Neuronal stem cell (in vitro differentiated cells): Measurements from ENCODE around the gene PYM1.

Experiments used
- DNase-seq: peaks from one replicate; pipeline ENCODE4 v3.0.0-alpha.2; 2013; ENCODE audit warnings: low spot score
- H2AFZ ChIP-seq: one replicate; pipeline ENCODE4 v1.6.1; 2013; ENCODE audit warnings: mild to moderate bottlenecking, low read length, inconsistent platforms
- H2AK5ac ChIP-seq: 2 replicates; pipeline ENCODE4 v1.6.1; 2013; ENCODE audit warnings: low read depth, mild to moderate bottlenecking, inconsistent platforms, low read length, moderate library complexity, mixed read lengths
- H2BK120ac ChIP-seq: 2 replicates; pipeline ENCODE4 v1.6.1; 2013; ENCODE audit warnings: low read depth, mild to moderate bottlenecking, inconsistent platforms, low read length, moderate library complexity, mixed read lengths
- H2BK12ac ChIP-seq: one replicate; pipeline ENCODE4 v1.6.1; 2013; ENCODE audit warnings: low read length, inconsistent platforms
- H2BK15ac ChIP-seq: 2 replicates; pipeline ENCODE4 v1.6.1; 2013; ENCODE audit warnings: mild to moderate bottlenecking, low read length, inconsistent platforms, mixed read lengths
- H2BK5ac ChIP-seq: one replicate; pipeline ENCODE4 v1.6.1; 2013; ENCODE audit warnings: inconsistent platforms, mild to moderate bottlenecking, low read length, moderate library complexity
- H3K14ac ChIP-seq: one replicate; pipeline ENCODE4 v1.6.1; 2013; ENCODE audit warnings: low read length, inconsistent platforms
- H3K18ac ChIP-seq: 2 replicates; pipeline ENCODE4 v1.6.1; 2013; ENCODE audit warnings: low read length, inconsistent platforms
- H3K23ac ChIP-seq: 2 replicates; pipeline ENCODE4 v1.6.1; 2013; ENCODE audit warnings: low read depth, mild to moderate bottlenecking, mixed read lengths, low read length, inconsistent platforms; ENCODE audit not compliant: poor library complexity
- H3K27ac ChIP-seq: replicated peaks from 3 replicates; pipeline ENCODE4 v1.5.1; 2013; ENCODE audit warnings: low read length, inconsistent platforms
- H3K27me3 ChIP-seq, 3 experiments: 2 replicates each; pipeline ENCODE4 v1.6.1; 2013; ENCODE audit warnings: low read length in 3 of 3, mild to moderate bottlenecking in 2 of 3, inconsistent platforms in 1 of 3, low read depth in 1 of 3, mixed read lengths in 1 of 3, moderate library complexity in 1 of 3; ENCODE audit not compliant: control insufficient read depth in 3 of 3, insufficient read depth in 3 of 3
- H3K36me3 ChIP-seq, 2 donors: replicated peaks in 1 of 2; 2 replicates each; pipeline ENCODE4 v1.6.1; 2013; ENCODE audit warnings: low read length in 2 of 2; ENCODE audit not compliant: control insufficient read depth in 2 of 2, insufficient read depth in 2 of 2
- H3K4ac ChIP-seq: 2 replicates; pipeline ENCODE4 v1.6.1; 2013; ENCODE audit warnings: inconsistent platforms, mild to moderate bottlenecking, low read length, moderate library complexity
- H3K4me1 ChIP-seq, 2 donors: 1 replicate in 1 of 2; 2 replicates in 1 of 2; pipeline ENCODE4 v1.6.1; 2013; ENCODE audit warnings: low read length in 2 of 2, low read depth in 1 of 2; ENCODE audit not compliant: control insufficient read depth in 2 of 2, insufficient read depth in 1 of 2
- H3K4me2 ChIP-seq: one replicate; pipeline ENCODE4 v1.6.1; 2013; ENCODE audit warnings: mild to moderate bottlenecking, low read length, inconsistent platforms; ENCODE audit not compliant: insufficient read depth, poor library complexity, severe bottlenecking
- H3K4me3 ChIP-seq, 2 donors: 2 replicates each; pipeline ENCODE4 v1.5.1; 2013; ENCODE audit warnings: low read length in 2 of 2, mild to moderate bottlenecking in 2 of 2, inconsistent platforms in 1 of 2, moderate library complexity in 1 of 2
- H3K79me1 ChIP-seq: one replicate; pipeline ENCODE4 v1.6.1; 2013; ENCODE audit warnings: low read depth, mild to moderate bottlenecking, inconsistent platforms, low read length, moderate library complexity
- H3K9ac ChIP-seq: one replicate; pipeline ENCODE4 v1.6.1; 2013; ENCODE audit warnings: mild to moderate bottlenecking, low read depth, low read length, inconsistent platforms; ENCODE audit not compliant: poor library complexity
- H3K9me3 ChIP-seq, 2 donors: replicated peaks in 1 of 2; 2 replicates each; pipeline versions ENCODE3 to v1.6.1; 2013; ENCODE audit warnings: low read length in 2 of 2, mild to moderate bottlenecking in 2 of 2, inconsistent platforms in 1 of 2, low read depth in 1 of 2, mixed read lengths in 1 of 2, moderate library complexity in 1 of 2; ENCODE audit not compliant: control insufficient read depth in 2 of 2, insufficient read depth in 1 of 2
- H4K8ac ChIP-seq: one replicate; pipeline ENCODE4 v1.6.1; 2013; ENCODE audit warnings: low read depth, mild to moderate bottlenecking, inconsistent platforms, low read length, moderate library complexity
- H4K91ac ChIP-seq: one replicate; pipeline ENCODE4 v1.6.1; 2013; ENCODE audit warnings: low read length, low read depth, mild to moderate bottlenecking, inconsistent platforms; ENCODE audit not compliant: poor library complexity
- WGBS, 2 donors: extraction: QIAGEN DNeasy Blood & Tissue Kit; methylation state at CpG; one replicate each; pipeline ENCODE4 v1.1.7; 2013; ENCODE audit warnings: missing lambda C conversion rate in 2 of 2, mixed read lengths in 1 of 2; ENCODE audit not compliant: insufficient read length in 2 of 2, insufficient replicate concordance in 1 of 2; ENCODE audit errors: extremely low coverage in 2 of 2; 5-methylcytosine and 5-hydroxymethylcytosine counted together

The PYM1 gene

DNA sequence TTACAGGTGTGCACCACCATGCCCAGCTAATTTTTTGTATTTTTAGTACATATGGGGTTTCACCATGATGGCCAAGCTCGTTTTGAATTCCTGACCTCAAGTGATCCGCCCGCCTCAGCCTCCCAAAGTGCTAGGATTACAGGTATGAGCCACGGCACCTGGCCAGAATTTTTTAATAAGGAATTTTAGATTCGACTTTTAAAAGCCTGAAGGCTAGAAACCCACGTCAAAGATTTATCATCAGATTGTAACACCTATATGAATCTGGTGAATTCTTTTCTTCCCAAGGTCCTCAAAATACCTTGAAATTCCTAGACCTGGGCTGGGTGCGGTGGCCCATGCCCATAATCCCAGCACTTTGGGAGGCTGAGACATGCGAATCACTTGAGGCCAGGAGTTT, 66.3 kb downstream of the PYM1 start:
- Histone ChIP-seq H3K9ac (no peak overlapping the region), H2BK5ac (no peak overlapping the region)

GRCh38 chr12:55852740-55853139, 75.0 kb downstream of the PYM1 start:
- DNase-seq, result no peak

More for the DNA sequence above, 66.3 kb downstream of the PYM1 start:
- H2BK120ac ChIP-seq, result no peak overlapping the region
- no peak overlapping the region for H3K14ac ChIP-seq
- H2AFZ ChIP-seq, result no peak overlapping the region
- H3K4me3 ChIP-seq, result no peak overlapping the region
- H2BK15ac ChIP-seq, result no peak overlapping the region
- H3K27me3 ChIP-seq, result peaks cover 0 to 3% (median 0%) of the 10 kb centered on the region in 3 experiments
- WGBS, 2 donors, result no CpG with 5 or more reads among the region's 8 CpGs
- no peaks in the 10 kb centered on the region for H3K4me1 ChIP-seq
- no peak overlapping the region for H4K91ac ChIP-seq
- no peak for DNase-seq
- H4K8ac ChIP-seq, result no peak overlapping the region
- no peak overlapping the region for H3K4me2 ChIP-seq
- H3K27ac ChIP-seq, result no peak overlapping the region
- no peak overlapping the region for H2BK12ac ChIP-seq
- no peaks in the 10 kb centered on the region for H3K79me1 ChIP-seq
- no peak overlapping the region for H3K4ac ChIP-seq
- peaks cover 2 to 4% of the 10 kb centered on the region in 2 donors for H3K9me3 ChIP-seq
- no peak overlapping the region for H3K18ac ChIP-seq
- no peaks in the 10 kb centered on the region for H3K36me3 ChIP-seq
- no peak overlapping the region for H2AK5ac ChIP-seq
- H3K23ac ChIP-seq, result no peak overlapping the region

More at GRCh38 chr12:55852740-55853139, 75.0 kb downstream of the PYM1 start:
- Histone ChIP-seq H3K18ac (no peak overlapping the region), H3K4me3 (no peak overlapping the region), H3K4me1 (peaks cover 15 to 19% of the 10 kb centered on the region in 2 donors), H3K9me3 (no peaks in the 10 kb centered on the region), H3K79me1 (no peaks in the 10 kb centered on the region), H2BK15ac (no peak overlapping the region), H3K4ac (no peak overlapping the region), H4K91ac (no peak overlapping the region), H3K14ac (no peak overlapping the region), H4K8ac (no peak overlapping the region), H2BK5ac (no peak overlapping the region), H3K23ac (no peak overlapping the region), H3K4me2 (no peak overlapping the region), H3K36me3 (no peaks in the 10 kb centered on the region), H3K27me3 (no peaks in the 10 kb centered on the region), H3K27ac (no peak overlapping the region), H2BK12ac (no peak overlapping the region), H2BK120ac (no peak overlapping the region), H3K9ac (no peak overlapping the region), H2AFZ (no peak overlapping the region), H2AK5ac (no peak overlapping the region)
- no CpG with 5 or more reads among the region's 1 CpG for WGBS, 2 donors
